HG03521 (cell line): ENCODE data around the gene TNF.

Source experiments
- ATAC-seq: cut with Tn5 transposase; IDR thresholded peaks from one replicate; pipeline ENCODE4 v1.9.1; 2021; ENCODE audit warnings: mild to moderate bottlenecking, moderate library complexity; ENCODE audit not compliant: unreplicated experiment

Gene TNF

GRCh38 chr6:31622684-31623091 lies 47.3 kb downstream of the TNF start:
- ATAC-seq: no peak

DNA sequence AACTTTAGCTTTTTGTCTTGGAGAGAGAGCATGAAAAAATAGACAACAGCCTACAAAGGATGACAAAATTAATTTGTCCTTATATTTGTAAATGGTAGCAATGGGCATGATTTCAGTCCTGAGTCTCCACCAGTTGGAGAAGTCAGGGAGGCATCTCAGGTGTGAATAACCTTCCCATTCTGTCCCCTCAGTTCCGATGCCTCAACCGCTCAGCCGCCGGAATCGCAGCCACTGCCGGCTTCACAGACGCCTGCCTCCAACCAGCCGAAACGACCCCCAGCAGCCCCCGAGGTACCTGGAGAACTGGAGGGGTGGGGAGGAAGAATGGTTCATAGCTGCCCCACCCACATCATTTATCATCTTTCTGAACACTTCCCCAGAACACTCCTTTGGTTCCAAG lies 48.7 kb downstream of the TNF start:
- ATAC-seq: no peak

DNA sequence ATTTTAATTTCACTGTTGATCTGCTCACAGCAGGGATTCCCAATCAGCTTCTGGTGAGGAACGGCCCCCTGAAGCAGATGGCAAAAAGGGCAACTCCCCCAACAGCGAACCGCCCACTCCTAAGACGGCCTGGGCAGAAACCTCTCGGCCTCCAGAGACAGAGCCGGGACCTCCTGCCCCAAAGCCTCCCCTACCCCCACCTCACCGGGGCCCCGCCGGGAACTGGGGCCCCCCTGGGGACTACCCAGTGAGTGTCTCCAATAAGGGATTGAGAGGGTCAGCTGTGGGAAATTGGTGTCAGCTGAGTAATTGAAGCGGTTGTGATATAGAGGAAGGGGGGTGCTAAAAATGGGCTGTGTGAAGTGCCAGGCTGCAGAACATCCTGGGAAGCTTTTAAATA lies 51.6 kb downstream of the TNF start:
- ATAC-seq: no peak

GRCh38 chr6:31627690-31628287 lies 52.4 kb downstream of the TNF start:
- no peak for ATAC-seq
